Hematopoietic multipotent progenitor cell treated with erythropoietin and hydrocortisone succinate and interleukin-3 and kit ligand, for 6 days (in vitro differentiated cells): ENCODE measurements around the gene CYB5R4.
"Not testable (repeated sequence)": the region's sequence is repeated elsewhere in the genome, so short reads cannot be mapped to it uniquely, and the experiment has no call there.

Experiments
- DNase-seq: peaks from one replicate; pipeline ENCODE4 v3.0.0-alpha.2; 2015

The CYB5R4 gene

DNA sequence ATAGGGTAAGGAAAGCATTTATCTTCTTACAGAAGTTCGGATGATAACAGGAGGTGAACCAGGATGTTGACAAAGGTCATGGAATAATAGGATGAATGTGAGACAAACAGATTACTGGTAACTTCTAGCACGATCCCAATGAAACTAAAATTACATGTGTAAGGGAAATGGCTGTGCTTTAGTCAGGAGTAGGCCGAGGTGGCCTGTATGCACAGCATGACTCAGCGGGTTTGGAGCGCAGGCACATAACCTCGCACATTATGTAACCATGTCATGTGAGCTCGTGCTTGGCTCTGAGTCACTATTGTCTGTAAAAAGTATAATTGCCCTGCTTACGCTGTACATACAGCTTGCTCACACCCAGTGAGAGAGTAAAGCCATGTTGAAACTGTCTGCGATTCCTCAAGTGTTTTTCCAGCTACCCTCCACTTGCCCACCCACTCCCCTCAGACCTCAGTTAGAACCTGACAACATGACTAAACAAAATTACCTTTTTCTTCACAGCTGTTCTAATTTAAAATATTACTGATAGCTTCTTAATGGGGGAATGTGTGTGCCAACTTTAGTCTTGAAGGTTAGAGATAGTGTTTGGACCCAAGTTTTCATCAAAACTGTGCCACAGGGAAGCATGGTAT lies 8.2 kb downstream of the CYB5R4 start:
- peak; percentile 60 for DNase-seq

DNA sequence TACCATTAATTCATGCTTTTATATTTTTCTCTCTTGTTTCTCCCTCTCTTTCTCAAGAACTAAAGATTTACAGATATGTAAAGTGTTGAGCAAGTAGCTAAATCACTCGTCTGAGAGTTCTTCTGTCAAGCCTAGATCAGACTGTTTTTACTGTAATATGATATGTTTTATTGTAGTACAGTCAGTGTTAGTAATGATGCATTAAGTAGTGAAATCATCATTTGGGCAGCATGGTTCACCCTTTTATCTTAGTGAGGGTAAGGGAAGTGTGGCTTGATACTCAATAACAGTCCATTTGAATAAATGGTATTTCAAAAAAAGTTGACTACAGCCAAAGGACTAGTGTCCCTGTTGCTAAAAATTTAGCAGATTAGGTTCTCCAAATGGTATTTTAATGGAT lies 9.2 kb downstream of the CYB5R4 start:
- no peak for DNase-seq

DNA sequence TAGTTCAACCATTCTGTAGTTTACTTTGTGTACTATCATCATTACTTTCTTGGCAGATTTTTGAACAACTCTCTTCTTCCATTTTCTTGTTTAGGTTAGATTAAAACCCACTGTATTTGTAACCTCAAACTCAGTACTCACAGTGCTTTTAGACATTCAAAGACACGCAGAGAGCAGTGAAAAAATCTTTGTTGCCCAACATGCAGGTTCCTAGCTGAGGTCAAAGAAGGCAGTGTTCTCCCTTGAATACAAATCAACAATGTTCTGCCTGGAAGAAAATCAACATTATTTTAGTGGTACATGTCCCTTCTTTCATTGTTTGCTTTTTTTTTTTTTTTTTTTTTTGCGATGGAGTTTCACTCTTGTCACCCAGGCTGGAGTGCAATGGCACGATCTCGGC lies 11.2 kb downstream of the CYB5R4 start:
- no peak for DNase-seq

- peak; percentile 45 for DNase-seq
Observed at GRCh38 chr6:83872386-83873118, 13.1 kb downstream of the CYB5R4 start.

- DNase-seq: peak; percentile 59
Observed at GRCh38 chr6:83873869-83874268, 14.4 kb downstream of the CYB5R4 start.

DNA sequence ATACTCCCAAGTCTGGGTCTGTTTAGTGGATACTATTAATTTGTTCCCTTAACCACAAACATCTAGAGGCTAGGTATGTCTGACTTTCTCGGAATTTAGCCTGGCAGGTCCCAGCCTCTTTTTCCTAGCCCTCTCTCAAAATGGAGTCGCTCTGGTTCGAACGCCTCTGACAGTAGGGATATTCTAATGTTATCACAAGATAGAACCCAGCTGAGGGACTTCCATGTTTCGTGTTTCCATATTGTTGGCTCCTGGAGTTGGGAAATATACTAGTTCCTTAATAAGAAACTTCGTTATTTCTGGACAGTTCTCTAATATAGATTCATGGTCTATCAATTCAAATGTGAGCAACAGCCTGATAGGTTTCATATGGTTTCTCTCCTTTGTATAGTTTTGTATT lies 16.4 kb downstream of the CYB5R4 start:
- DNase-seq: no peak

- no peak for DNase-seq
Observed at GRCh38 chr6:83878902-83879644, 19.6 kb downstream of the CYB5R4 start.

DNA sequence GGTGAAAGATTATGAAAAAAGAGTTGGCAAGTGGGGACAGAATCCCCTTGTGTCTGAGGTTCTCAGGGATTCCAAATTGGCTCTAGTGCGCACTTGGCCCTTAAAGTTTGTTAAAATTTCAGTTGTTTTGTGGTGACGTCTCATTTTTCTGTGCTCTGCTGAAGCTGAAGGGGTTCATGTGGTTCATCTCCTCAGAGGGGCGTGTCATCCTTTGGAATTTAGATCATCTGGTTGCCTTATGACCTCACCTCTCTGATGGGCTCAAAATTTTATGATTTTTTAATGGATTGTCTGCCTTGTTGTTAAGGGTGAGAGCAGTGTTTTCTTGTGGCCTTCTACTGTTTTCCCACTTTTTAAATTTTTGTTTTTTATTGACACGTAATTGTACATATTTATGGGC lies 20.3 kb downstream of the CYB5R4 start:
- DNase-seq: no peak

DNA sequence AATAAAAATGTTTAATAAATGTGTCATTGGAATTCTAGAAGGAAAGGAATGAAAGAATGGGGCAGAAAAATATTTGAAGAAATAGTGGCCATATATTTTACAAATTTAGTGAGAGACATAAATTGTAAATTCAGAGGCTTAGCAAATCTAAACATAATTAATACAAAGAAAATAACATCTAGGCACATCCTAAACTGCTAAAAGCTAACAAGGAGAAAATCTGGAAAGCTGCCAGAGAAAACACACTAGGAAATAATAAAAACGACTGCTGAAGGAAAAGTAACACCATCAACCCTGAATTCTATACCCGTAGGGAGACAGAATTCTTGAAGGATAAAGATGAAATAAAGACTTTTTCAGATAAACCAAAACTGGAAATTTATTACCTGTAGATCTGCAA lies 23.8 kb downstream of the CYB5R4 start:
- no peak for DNase-seq

GRCh38 chr6:83884523-83884922 lies 25.0 kb downstream of the CYB5R4 start:
- DNase-seq: peak; percentile 91

GRCh38 chr6:83885984-83886383 lies 26.5 kb downstream of the CYB5R4 start:
- no peak for DNase-seq

DNA sequence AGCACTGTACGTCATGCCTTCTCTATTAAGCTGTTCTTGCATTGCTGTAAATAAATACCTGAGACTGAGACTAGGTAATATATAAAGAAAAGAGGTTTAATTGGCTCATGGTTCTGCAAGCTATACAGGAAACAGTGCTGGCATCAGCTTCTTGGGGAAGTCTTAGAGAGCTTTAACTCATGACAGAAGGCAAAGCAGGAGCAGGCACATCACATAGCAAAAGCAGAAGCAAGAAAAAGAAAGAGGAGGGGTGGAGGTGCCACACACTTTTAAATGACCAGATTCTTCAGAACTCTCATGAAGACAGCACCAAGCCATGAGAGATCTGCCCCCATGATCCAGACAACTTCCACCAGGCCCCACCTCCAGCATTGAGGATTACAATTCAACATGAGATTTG lies 30.1 kb downstream of the CYB5R4 start:
- DNase-seq: no peak

DNA sequence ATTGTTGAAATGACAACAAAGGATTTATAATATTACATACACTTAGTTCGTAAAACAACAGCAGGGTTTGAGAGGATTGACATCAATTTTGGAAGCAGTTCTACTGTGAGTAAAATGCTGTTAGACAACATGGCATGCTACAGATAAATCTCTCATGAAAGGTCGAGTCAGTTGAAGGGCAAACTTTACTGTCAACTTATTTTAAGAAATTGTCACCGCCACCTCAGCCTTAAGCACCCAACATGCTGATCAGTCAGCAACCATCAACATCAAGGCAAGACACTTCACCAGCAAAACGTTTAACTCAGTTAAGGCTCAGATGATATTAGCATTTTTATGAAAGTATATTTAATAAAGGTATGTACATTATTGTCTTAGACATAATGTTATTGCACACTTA lies 31.0 kb downstream of the CYB5R4 start:
- DNase-seq: no peak

DNA sequence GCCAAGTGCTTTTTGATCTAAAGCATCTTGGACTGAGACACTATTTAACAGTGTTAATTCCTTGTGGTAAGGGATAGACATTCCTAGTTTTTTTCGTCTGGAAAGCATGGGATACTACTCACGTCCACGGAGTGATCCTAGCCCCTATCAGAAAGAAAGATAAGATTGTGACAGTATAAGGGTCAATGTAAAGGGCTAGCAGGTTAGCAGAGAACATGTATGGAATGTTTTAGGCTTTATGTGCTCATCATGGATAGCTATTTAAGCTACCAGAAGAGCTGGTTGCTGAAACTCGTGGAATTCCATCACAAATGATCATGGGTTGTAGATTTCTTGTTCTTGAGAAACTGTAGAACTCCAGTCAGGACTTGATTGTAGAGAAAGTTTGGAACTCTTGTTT lies 32.1 kb downstream of the CYB5R4 start:
- DNase-seq: no peak

GRCh38 chr6:83893024-83893423 lies 33.5 kb downstream of the CYB5R4 start:
- no peak for DNase-seq

DNA sequence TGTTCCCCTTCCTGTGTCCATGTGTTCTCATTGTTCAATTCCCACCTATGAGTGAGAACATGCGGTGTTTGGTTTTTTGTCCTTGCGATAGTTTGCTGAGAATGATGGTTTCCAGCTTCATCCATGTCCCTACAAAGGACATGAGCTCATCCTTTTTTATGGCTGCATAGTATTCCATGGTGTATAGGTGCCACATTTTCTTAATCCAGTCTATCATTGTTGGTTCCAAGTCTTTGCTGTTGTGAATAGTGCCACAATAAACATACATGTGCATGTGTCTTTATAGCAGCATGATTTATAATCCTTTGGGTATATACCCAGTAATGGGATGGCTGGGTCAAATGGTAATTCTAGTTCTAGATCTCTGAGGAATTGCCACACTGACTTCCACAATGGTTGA lies 37.6 kb downstream of the CYB5R4 start:
- DNase-seq: not testable (repeated sequence)

DNA sequence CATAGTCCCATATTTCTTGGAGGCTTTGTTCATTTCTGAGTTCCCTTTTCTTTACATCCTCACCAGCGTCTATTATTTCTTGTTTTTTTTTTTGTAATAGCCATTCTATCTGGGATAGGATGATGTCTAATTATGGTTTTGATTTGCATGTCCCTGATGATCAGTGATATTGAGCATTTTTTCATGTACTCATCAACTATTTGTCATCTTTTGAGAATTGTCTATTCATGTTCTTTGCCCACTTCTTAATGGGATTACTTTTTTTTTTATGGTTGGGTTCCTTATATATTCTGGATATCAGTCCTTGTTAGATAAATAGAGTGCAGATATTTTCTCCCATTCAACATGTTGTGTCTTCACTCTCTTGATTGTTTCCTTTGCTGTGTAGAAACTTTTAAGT lies 42.1 kb downstream of the CYB5R4 start:
- no peak for DNase-seq

DNA sequence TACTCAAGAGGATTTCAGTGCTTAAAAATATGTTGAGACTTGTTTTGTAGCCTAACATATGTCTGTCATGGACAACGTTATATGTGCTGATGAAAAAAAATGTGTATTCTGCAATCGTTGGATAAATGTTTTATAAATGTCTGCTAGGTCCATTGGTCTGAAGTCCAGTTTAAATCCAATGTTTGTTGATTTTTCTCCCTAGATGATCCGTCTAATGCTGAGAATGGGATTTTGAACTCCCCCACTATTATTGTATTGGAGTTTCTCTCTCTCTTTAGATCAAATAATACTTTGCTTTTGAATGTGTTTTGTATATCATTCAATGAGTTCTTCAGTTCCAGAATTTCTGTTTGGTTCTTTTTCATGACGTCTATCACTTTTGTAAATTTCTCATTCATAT lies 44.9 kb downstream of the CYB5R4 start:
- no peak for DNase-seq

DNA sequence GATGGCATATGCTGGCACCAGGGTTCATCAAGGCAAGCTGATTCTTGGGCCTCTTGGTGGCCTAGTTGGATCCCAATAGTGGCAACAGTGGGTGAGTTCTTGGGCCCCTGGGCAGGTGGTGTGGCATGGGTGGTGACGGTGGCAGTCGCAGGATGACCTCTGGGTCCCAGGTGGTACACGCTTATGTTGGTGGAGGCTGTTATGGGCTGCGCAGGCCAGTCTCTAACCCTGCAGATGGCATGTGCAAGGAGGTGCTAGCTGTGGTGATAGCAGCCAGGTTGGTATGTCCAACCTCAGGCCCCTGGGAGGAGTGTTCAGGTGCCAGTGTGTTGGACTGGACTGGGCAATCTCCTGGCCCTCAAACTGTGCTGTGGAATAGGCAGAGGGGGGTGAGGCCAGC lies 46.2 kb downstream of the CYB5R4 start:
- DNase-seq: no peak

DNA sequence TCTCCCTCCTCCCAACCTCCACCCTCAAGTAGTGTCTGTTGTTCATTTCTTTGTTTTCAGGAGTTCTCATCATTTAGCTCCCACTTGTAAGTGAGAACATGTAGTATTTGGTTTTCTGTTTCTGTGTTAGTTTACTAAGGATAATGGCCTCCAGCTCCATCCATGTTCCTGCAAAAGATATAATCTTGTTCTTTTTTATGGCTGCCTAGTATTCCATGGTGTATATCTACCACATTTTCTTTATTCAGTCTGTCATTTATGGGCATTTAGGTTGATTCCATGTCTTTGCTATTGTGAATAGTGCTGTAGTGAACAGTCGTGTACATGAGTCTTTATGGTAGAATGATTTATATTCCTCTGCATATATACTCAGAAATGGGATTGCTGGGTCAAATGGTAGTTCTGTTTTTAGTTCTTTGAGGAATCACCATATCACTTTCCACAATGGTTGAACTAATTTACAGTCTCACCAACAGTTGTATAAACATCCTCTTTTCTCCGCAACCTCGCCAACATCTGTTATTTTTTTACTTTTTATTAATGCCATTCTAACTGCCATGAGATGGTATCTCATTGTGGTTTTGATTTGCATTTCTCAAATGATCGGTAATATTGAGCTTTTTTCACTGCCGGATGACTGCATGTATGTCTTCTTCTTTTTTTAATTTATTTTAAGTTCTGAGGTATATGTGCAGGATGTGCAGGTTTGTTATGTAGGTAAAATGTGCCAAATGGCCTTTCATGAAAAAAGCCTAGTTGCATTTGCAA lies 48.3 kb downstream of the CYB5R4 start:
- not testable (repeated sequence) for DNase-seq

DNA sequence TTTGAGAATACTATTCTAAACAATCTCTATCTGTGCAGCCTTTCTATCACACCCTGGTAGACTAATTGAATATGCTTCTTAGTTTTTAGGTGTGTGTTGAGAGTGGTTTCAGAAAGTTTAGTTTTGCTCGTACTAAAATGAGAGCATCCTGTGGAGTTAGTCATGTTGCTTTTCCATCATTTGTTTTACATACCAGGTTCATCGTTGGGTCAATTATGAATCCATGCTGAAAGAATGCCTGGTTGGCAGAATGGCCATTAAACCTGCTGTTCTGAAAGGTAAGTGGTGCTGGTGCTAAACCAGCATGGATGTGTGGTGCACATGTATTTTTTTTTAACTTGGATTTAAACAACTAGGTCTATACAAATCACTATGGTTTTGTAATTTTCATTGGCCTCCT lies 49.3 kb downstream of the CYB5R4 start:
- DNase-seq: no peak

DNA sequence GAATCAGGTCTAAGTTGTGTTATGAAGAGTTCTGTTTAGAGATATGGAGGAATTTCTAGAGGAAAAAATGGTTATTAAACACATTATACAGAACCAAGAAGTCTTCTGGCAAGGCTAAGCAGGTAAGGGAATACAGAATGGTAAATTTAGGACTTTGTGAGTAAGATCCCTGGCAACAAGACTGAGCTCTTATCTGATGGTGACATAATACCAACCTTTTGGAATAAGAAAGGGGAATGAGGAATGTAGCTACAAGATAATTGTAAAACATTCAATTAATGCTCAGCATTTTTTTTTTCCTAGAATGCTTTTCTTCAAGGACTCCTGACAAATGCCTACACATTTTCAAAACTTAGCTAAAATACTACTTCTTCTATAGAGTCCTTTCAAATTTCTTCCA lies 51.8 kb downstream of the CYB5R4 start:
- DNase-seq: no peak

- no peak for DNase-seq
Observed at GRCh38 chr6:83914953-83915352, 55.5 kb downstream of the CYB5R4 start.
